Caco-2 (cell line): ENCODE measurements around the gene FBXL19. TPM values are rescaled to one million over a fixed set of nuclear protein-coding genes. Genes with fewer than 3 reads are reported as not detected.

Experiments used
- BruUV-seq: library from RNA; stranded (reverse); fragments of 400-500 nt; replicated peaks from 2 replicates; lab custom pipeline; 2021; lab: Mats Ljungman, UMichigan
- CTCF ChIA-PET: fragments of 300-600 bp; sonication (Branson Sonifier 250); formaldehyde crosslinking; loops from one replicate; lab custom pipeline; 2022; ENCODE audit warnings: antibody characterized with exemption; lab: Charles Lee
- POLR2A ChIA-PET: fragments of 300-600 bp; sonication (Branson Sonifier 250); formaldehyde crosslinking; loops from one replicate; lab custom pipeline; 2022; ENCODE audit warnings: antibody characterized with exemption; lab: Charles Lee
- DNase-seq, 2 experiments: peaks; one replicate each; pipeline versions ENCODE4 v3.0.0 to v3.0.0-alpha.2; 2020 to 2022
- H3K27me3 ChIP-seq: replicated peaks from 2 replicates; pipeline ENCODE4 v1.6.0; 2011; ENCODE audit warnings: low read length; ENCODE audit not compliant: control insufficient read depth, insufficient read depth
- H3K36me3 ChIP-seq: 2 replicates; pipeline ENCODE4 v1.5.1; 2011; ENCODE audit warnings: low read length; ENCODE audit not compliant: control insufficient read depth, insufficient read depth
- H3K4me1 ChIP-seq: fragments of 250-450 bp; sonication (Bioruptor Pico); 2 replicates; pipeline ENCODE4 v1.5.1; 2020; ENCODE audit warnings: mild to moderate bottlenecking
- H3K4me3 ChIP-seq: 2 replicates; pipeline ENCODE4 v1.5.1; 2011; ENCODE audit warnings: low read depth, mild to moderate bottlenecking, control low read depth, low read length
- H3K9me3 ChIP-seq: fragments of 250-450 bp; sonication (Bioruptor Pico); 2 replicates; pipeline ENCODE4 v1.5.1; 2020; ENCODE audit warnings: mild to moderate bottlenecking, moderate library complexity
- H3K27ac Mint-ChIP-seq: one replicate; pipeline ENCODE4 v1.8.0; 2022; ENCODE audit warnings: mixed read lengths; ENCODE audit not compliant: unreplicated experiment
- H3K27me3 Mint-ChIP-seq: one replicate; pipeline ENCODE4 v1.8.0; 2022; ENCODE audit warnings: mixed read lengths; ENCODE audit not compliant: insufficient read depth, unreplicated experiment
- H3K36me3 Mint-ChIP-seq: one replicate; pipeline ENCODE4 v1.8.0; 2022; ENCODE audit warnings: mild to moderate bottlenecking, mixed read lengths; ENCODE audit not compliant: insufficient read depth, unreplicated experiment
- H3K4me1 Mint-ChIP-seq: one replicate; pipeline ENCODE4 v1.8.0; 2022; ENCODE audit warnings: low read depth, mixed read lengths; ENCODE audit not compliant: unreplicated experiment
- H3K4me3 Mint-ChIP-seq: one replicate; pipeline ENCODE4 v1.8.0; 2022; ENCODE audit warnings: mild to moderate bottlenecking, moderate library complexity, mixed read lengths; ENCODE audit not compliant: unreplicated experiment
- H3K9me3 Mint-ChIP-seq: one replicate; pipeline ENCODE4 v1.8.0; 2022; ENCODE audit warnings: mixed read lengths; ENCODE audit not compliant: unreplicated experiment
- intact Hi-C: fragments of 100-400 bp; cut with micrococcal nuclease; formaldehyde crosslinking; loops from one replicate; pipeline ENCODE4 v1.10.0; 2022; ENCODE audit not compliant: unreplicated experiment
- total RNA-seq: library from RNA; stranded (reverse); gene quantifications from 2 replicates; pipeline ENCODE4 v1.2.3, GENCODE V29; 2022
- TF ChIP-seq, protein P1 (sequence below), 2 experiments: fragments of 200-600 bp in 1 of 2; IDR thresholded peaks; 1 replicate in 1 of 2; 2 replicates in 1 of 2; pipeline versions ENCODE4 v1.5.1 to v1.8.0; 2011 to 2022; ENCODE audit warnings: antibody characterized with exemption in 1 of 2, control low read depth in 1 of 2, inconsistent platforms in 1 of 2, low read depth in 1 of 2, low read length in 1 of 2, mild to moderate bottlenecking in 1 of 2, moderate library complexity in 1 of 2; ENCODE audit not compliant: insufficient read depth in 1 of 2, severe bottlenecking in 1 of 2, unreplicated experiment in 1 of 2

Gene FBXL19
- total RNA-seq, 1 experiment from 2014 or later, result 20.2 TPM

GRCh38 chr16:30924913-30925631, 1.7 kb downstream of the FBXL19 start:
- no peaks in the 10 kb centered on the region for H3K27me3 Mint-ChIP-seq
- no peaks in the 10 kb centered on the region for H3K9me3 Mint-ChIP-seq
- H3K27ac Mint-ChIP-seq, result peak overlapping the region; percentile 87
- no peak for DNase-seq
- no TSS peak for BruUV-seq
- POLR2A ChIA-PET, result no interaction called here
- Histone ChIP-seq H3K4me1 (no peaks in the 10 kb centered on the region), H3K4me3 (peak overlapping the region; percentile 49), H3K36me3 (peaks cover 1% of the 10 kb centered on the region; the same call in 1 of the 2 replicates), H3K9me3 (no peaks in the 10 kb centered on the region), H3K27me3 (no peaks in the 10 kb centered on the region)
- peaks cover 18% of the 10 kb centered on the region for H3K36me3 Mint-ChIP-seq
- CTCF ChIA-PET, result no interaction called here
- TF ChIP-seq, protein P1, sequence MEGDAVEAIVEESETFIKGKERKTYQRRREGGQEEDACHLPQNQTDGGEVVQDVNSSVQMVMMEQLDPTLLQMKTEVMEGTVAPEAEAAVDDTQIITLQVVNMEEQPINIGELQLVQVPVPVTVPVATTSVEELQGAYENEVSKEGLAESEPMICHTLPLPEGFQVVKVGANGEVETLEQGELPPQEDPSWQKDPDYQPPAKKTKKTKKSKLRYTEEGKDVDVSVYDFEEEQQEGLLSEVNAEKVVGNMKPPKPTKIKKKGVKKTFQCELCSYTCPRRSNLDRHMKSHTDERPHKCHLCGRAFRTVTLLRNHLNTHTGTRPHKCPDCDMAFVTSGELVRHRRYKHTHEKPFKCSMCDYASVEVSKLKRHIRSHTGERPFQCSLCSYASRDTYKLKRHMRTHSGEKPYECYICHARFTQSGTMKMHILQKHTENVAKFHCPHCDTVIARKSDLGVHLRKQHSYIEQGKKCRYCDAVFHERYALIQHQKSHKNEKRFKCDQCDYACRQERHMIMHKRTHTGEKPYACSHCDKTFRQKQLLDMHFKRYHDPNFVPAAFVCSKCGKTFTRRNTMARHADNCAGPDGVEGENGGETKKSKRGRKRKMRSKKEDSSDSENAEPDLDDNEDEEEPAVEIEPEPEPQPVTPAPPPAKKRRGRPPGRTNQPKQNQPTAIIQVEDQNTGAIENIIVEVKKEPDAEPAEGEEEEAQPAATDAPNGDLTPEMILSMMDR (IDR thresholded peaks at IDR 0.05; ENCODE audit: insufficient read depth in 1 of 2, low read depth in 1 of 2, low read length in 1 of 2, severe bottlenecking in 1 of 2, unreplicated experiment in 1 of 2), result no peak
- peak overlapping the region; percentile 89 for H3K4me3 Mint-ChIP-seq
- no peaks in the 10 kb centered on the region for H3K4me1 Mint-ChIP-seq
- intact Hi-C loops, result loop anchor here (10.0 kb wide), 1 partner anchor 270 kb away; the partner anchor contains the start of genes FBRS and PRR14

DNA sequence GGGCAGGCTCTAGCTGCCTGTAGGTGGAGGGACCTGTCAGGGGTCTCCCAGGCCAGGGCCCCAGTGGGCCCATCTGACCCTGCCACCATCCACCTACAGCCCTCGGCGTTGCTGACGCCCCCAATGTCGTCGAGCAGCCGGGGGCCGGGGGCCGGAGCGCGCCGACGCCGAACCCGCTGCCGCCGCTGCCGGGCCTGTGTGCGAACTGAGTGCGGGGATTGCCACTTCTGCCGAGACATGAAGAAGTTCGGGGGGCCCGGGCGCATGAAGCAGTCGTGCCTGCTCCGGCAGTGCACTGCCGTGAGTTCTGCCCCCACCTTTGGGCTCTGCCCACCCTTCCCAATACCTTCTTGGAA, 2.2 kb downstream of the FBXL19 start:
- DNase-seq, result no peak
- peaks cover 1% of the 10 kb centered on the region; the same call in 1 of the 2 replicates for H3K36me3 ChIP-seq
- Mint-ChIP-seq H3K4me3 (peak overlapping the region; percentile 37), H3K36me3 (peaks cover 18% of the 10 kb centered on the region), H3K27ac (no peak overlapping the region), H3K9me3 (no peaks in the 10 kb centered on the region), H3K27me3 (no peaks in the 10 kb centered on the region), H3K4me1 (no peaks in the 10 kb centered on the region)
- H3K9me3 ChIP-seq, result no peaks in the 10 kb centered on the region
- intact Hi-C loops, result loop anchor here (10.0 kb wide), 1 partner anchor 271 kb away; the partner anchor contains the start of genes FBRS and PRR14
- BruUV-seq, result no TSS peak
- TF ChIP-seq, protein P1 (IDR thresholded peaks at IDR 0.05; ENCODE audit: insufficient read depth in 1 of 2, low read depth in 1 of 2, low read length in 1 of 2, severe bottlenecking in 1 of 2, unreplicated experiment in 1 of 2), result no peak
- no peaks in the 10 kb centered on the region for H3K27me3 ChIP-seq
- no peaks in the 10 kb centered on the region for H3K4me1 ChIP-seq
- no peak overlapping the region for H3K4me3 ChIP-seq
- ChIA-PET CTCF (no interaction called here), POLR2A (no interaction called here)

DNA sequence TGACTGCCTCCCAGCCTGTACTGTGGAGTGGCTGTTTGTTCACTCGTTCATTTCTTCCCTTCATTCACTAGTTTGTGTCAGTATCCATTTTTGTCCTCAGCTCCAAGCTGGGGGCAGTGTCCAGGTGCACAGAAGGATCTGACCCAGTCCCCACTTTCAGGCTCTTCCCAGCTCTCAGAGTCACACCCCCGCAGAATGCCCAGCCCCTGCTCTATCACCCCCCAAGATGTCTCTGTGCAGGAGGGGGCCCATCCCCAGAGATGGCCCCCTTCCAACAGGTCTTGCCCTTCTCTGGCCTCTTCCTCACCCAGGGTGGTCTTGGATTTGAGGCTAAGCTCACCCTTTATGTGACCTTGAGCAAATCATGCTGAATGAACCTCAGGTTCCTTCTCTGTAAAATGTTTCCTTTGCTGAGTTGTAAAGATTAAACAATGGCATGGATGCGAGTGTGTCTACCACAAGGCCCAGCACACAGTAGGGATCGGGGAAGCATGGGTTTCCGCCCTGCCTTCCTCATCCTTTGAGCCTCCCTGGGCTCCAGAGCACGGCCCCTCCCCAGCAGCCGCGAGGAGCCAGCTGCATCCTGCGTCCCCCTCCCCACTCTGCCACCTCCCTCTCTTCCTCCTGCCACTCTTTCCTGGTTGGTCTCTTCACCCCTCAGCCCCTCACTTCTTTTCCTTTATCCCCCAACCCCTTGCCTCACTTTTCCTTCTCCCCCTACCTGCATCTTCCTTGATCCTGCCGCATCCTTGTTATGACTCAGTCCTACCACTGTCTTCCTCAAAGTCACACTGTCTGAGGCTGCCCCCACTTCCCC, 2.8 kb downstream of the FBXL19 start:
- Mint-ChIP-seq H3K36me3 (peaks cover 21% of the 10 kb centered on the region), H3K9me3 (no peaks in the 10 kb centered on the region), H3K4me3 (peak overlapping the region; percentile 37), H3K4me1 (no peaks in the 10 kb centered on the region), H3K27me3 (no peaks in the 10 kb centered on the region), H3K27ac (no peak overlapping the region)
- intact Hi-C loops, result loop anchor here (10.0 kb wide), 1 partner anchor 271 kb away; the partner anchor contains the start of genes FBRS and PRR14
- no peaks in the 10 kb centered on the region for H3K9me3 ChIP-seq
- H3K4me3 ChIP-seq, result no peak overlapping the region
- H3K36me3 ChIP-seq, result peaks cover 1% of the 10 kb centered on the region; the same call in 1 of the 2 replicates
- H3K4me1 ChIP-seq, result no peaks in the 10 kb centered on the region
- no peak for DNase-seq
- POLR2A ChIA-PET, result no interaction called here
- H3K27me3 ChIP-seq, result no peaks in the 10 kb centered on the region
- TF ChIP-seq, protein P1 (IDR thresholded peaks at IDR 0.05; ENCODE audit: insufficient read depth in 1 of 2, low read depth in 1 of 2, low read length in 1 of 2, severe bottlenecking in 1 of 2, unreplicated experiment in 1 of 2), result no peak
- no TSS peak for BruUV-seq
- CTCF ChIA-PET, result no interaction called here
